ENCODE results near the gene LBHD2.

GRCh38 chr14:103061482-103061976, 22.5 kb upstream of the LBHD2 start:
- TF ChIP-seq CTCF (IDR thresholded peaks at IDR 0.05; ENCODE audit: low read depth, low read length, poor library complexity, severe bottlenecking) (no peak), EZH2phosphoT487 (IDR thresholded peaks at IDR 0.05; ENCODE audit: borderline replicate concordance, low read length) (no peak)

Measured in DOHH2 (cell line).